HG03442 (cell line): ENCODE results near the gene PCED1B.

Experiments
- ATAC-seq: cut with Tn5 transposase; IDR thresholded peaks from one replicate; pipeline ENCODE4 v1.9.1; 2021; ENCODE audit warnings: mild to moderate bottlenecking, moderate library complexity; ENCODE audit not compliant: unreplicated experiment

The PCED1B gene

GRCh38 chr12:47067176-47067575 lies 12.2 kb upstream of the PCED1B start:
- ATAC-seq, result no peak

DNA sequence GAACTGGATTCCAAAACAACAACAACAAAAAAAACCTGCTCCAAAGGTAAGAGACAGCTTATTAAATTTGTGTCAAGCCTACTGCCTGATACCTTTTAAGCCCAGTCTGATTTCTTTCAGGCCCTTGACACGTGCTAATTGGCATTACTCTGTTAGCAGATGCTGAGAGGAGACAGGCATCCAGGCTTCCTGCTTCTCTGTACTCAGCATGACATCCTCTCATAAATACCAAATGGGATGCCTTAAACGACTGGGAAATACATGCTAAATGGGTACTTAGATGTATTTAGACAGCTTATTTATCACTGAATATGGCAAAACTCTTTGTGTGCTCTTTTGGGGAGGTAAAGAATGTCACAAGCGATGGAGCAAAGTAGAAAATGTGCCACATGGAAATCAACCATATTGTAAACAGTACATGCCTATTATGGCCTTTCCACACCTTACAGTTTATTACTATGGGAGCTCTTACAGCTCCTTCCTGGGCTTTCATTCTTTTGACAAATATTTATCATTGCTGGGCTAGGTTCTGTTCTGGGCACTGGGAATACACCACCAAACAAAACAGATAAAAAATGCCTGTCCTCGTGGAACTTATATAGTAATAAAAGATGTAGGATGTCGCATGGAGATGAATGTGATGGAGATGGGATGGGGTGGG lies 11.5 kb upstream of the PCED1B start:
- ATAC-seq, result no peak

- no peak for ATAC-seq
Measured at GRCh38 chr12:47068539-47068938, 10.9 kb upstream of the PCED1B start.

DNA sequence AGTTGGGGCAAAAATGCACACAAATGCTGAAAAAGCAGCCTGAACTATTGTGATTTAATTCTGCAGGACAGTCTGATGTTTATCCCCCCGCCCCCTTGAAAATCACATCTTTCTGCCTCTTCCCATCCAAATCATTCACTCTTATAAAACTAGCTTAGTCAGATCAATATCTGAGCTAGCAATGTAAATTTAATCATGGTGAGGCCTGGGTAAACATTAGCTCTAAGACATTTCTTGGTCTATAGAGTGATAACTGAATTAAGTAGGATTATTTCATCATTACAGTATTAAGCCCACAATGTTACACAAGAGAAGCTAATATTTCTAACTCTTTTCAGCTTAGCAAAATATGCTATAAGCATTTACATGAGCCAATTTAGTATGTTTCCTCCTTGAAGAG lies 9.1 kb upstream of the PCED1B start:
- ATAC-seq, result no peak

DNA sequence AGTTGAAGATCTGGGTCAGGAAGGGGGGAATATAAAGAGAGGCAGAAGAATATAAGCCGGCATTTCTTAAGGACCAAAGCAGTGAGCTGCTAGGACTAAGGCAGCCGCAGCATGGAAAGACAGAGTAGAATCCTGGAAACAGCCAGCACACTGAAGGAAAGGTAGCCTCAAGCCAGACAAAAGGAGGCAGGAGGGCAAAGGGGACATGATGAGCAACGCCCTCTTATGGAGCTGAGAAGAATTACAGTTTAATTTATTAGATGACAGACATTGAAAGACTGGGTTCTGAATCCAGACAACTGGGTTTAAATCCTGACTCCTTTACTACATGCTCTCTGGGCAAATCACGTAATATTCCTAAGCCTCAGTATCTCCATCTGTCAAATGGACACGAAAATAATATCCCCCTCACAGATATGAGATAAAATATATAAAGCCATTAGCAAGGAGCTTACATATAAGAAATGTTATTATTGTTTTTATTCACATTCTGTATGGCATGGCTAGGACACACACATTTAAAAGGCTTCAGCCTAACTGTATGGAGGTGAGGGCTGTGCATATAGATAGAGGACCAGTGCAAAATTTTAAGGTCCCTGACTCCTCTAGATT lies 8.1 kb upstream of the PCED1B start:
- ATAC-seq, result no peak

DNA sequence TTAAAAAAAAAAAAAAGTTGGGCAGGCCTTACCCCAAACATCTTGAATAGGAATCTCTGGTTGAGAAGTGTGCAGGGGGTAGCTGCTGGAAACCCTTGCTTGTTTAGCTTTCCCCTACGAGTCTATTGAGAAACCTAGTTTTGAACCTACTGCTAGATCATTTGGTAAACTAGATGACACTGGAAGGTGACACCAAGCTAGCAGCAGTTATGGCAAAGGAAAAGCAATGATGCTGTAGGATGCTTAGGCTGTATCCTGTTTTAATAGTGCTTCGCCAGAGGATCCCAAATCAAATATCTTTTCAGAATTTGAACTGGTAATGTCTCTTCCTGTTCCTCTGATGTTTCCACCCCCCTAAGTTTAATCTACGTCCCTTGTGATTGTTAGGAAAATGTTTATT lies 5.5 kb upstream of the PCED1B start:
- ATAC-seq, result no peak

- ATAC-seq, result no peak
Measured at GRCh38 chr12:47074757-47075156, 4.7 kb upstream of the PCED1B start.

DNA sequence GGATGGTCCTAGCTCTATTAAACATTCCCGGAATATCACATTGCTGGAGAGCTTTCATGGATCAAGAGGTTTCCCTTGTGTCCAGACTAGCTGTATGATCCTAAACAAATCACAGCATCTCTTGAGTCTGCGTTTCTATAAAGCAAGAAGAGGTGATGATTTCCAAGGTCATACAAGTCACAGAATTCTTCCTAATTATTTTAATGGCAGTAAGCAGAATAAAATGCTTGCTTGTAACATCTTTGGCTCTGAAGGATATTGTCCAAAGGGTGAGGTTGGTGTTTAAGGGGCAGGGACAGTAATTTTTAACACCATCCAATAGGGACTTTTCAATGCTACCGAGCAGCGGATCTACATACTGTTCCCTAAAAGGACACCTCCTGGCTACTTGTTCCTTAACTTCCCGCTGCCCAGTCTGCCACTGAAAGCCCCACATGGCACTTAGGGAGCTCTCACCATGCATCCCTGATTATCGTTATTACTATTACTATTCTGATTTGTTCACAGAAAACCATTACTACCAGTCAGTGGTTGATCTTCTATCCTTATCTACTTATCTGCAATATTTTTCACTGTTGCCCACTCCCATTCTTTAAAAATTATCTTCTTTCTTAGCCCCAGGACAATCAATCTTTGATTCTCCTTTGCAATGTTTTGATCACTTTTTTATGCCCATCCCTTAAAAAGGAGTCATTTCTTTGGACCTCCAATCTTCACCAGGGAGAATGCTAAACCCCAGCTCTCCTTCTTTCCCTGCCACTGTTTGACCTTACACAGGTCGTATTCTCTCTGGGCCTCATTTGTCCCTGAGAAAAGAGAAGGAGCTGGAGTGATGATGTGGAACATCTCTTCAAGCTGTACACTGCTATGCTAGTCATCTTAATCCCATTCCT lies 4.0 kb upstream of the PCED1B start:
- ATAC-seq, result no peak

DNA sequence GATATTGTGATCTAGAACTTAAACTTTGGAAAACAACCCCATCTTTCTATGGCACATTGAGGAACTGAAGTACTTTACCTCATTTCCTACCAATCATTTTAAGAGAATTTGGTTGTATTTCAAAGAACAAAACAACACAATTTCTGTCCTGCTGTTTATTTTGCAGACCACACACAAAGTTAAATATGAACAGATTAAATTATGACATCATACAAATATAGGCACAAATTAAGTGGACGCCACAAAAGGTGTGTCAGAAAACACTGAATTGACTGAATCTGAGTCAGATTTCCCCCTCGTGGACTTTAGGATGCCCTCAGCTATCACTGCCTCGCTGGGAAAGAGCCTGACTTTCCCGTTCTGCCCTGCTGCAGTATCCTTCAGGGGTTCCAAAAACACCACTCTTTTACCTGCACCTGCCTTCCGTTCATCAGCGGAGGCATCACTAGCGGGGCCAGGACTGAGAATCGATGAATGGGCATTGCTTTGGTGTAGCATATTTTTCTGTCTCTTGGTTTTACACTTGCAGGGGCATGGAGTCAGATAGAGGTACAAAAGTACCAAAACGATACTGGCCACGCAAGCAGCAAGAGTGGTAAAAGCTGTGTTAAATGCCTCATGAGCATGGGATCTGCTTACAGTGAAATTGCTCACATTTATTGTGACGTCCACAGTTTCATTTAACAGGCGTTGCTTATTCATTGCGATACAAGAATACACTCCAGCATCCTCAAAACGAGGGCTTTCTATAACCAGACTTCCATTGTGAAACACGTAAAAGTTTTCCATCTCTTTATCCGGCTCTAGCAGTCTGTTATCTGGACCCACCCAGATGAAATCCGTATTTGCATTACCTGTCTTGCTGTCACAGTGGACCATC lies 2.0 kb upstream of the PCED1B start:
- no peak for ATAC-seq

DNA sequence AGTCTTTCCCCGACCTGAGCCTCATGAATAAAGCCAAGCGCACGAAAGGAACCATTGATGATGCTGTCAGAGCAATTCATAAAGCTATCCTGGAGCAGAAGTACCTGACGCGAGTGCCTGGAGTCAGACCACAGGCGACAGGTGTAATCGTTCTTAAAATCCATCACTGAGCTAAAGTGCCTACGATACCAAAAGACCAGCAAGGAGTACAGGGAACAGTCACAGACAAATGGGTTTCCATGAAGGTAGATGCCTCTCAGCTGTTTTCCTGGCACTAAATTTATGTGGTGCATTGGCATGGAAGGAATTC lies 1.4 kb upstream of the PCED1B start:
- no peak for ATAC-seq

- no peak for ATAC-seq
Measured at GRCh38 chr12:47078733-47079467, 521 bp upstream of the PCED1B start.

- ATAC-seq, result peak; percentile 21
Measured at GRCh38 chr12:47079981-47080724, 732 bp downstream of the PCED1B start.

DNA sequence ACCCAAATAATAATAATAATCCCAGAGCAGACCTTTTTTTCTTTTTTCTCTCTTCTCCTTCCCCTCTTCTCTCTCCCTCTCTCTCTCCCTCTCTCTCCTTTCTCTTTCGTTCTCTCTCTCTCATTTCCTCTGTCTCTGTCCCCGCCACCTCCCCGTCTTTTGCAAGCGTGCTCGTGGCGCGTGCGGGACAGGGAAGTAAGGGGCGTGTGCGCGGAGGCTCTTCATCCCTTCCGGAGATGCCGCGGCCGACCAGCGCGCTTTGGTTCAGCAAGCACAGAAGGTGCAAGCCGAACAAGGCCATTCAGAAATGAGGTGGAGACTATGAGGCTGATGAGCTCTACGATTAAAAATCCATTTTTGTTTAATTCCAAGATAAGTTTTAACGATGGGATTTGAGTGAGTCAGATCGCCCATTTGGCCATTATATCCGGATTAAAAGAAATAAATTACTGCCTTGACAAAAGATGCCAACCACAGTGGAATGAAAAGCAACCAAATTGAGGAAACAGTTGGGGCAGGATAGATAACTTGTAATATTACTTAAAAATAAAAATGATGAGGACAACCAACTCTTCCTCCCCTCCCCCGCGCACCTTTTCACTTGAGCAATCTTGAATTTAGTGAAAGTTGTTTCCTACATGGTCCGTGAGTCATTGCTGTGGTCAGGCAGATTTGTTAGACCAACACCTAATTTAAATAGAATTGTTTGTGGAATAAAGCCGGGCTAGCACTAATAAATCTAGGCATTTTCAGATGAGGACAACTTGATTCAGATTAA lies 1.5 kb downstream of the PCED1B start:
- ATAC-seq, result no peak

GRCh38 chr12:47082283-47082682 lies 2.9 kb downstream of the PCED1B start:
- no peak for ATAC-seq

DNA sequence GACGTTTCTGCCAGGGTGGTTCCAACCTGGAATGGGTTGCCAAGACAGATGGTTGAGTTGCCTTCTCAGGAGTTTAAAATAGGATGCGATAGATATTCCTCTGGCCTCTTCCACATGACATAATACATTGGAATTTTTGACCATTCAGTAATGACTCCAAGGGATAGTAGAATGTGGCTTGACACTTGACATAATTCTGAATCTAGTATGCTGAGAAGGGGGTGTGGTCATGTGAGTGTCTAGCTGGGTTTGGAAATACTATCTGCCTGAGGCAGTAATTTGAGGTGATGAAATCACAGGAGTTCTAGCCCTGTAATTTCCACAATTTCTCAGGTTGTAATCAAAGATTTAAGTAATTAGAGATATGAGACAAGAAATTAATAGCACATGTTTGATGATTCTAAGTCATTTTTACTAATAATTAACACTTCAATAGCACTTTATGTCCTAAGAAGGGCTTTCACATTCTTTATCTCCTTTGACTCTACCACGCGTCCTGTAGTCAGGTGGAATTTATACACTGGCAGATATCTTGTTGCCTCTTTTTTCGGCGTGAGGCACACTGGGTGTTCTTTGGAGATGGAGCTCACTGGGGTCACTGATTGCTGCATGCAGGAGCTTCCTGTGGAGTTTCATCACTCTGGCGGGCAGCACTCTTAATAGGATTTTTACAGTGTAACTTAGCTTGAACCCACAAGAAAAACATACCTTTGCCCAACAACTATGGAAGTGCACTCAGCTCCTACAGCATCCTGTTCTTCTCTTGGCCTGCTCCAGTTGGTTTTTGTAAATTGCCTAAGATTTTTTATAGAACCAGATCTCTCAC lies 3.6 kb downstream of the PCED1B start:
- ATAC-seq, result no peak

DNA sequence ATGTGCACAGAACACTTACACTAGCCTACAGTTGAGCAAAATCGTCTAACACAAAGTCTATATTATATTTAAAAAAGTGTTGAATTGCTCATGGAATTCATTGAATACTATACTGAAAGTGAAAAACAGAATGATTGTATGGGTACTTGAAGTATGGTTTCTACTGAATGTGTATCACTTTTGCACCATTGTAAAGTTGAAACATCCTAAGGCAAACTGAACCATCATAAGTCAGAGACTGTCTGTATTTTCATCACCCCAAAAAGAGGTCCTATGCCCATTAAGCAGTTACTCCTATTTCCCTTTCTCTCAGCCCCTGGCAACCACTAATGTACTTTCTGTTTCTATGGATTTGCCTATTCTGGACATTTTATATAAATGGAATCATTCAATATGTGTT lies 4.8 kb downstream of the PCED1B start:
- no peak for ATAC-seq

GRCh38 chr12:47085815-47086252 lies 6.4 kb downstream of the PCED1B start:
- peak; percentile 60 for ATAC-seq

GRCh38 chr12:47087088-47087688 lies 7.8 kb downstream of the PCED1B start:
- no peak for ATAC-seq
